ENCODE data around the gene RANBP2. TPM values are rescaled to one million over a fixed set of nuclear protein-coding genes. Genes with fewer than 3 reads are reported as not detected.
"Not testable (repeated sequence)": the region's sequence is repeated elsewhere in the genome, so short reads cannot be mapped to it uniquely, and the experiment has no call there.

Gene RANBP2
- total and polyA plus RNA-seq, 2 donors (not counting 1 experiment from before 2014, with no cell fraction given) = 4.4 to 67.0 TPM

- H3K4me1 ChIP-seq (ENCODE audit: control insufficient read depth in 2 of 2, insufficient read depth in 2 of 2, low read length in 2 of 2); H3K79me2 ChIP-seq (ENCODE audit: control insufficient read depth, insufficient read depth, low read length); H3K9me3 ChIP-seq (ENCODE audit: control extremely low read depth in 1 of 3, control insufficient read depth in 2 of 3, insufficient read depth in 1 of 3, low read length in 2 of 3); H2AFZ ChIP-seq (ENCODE audit: insufficient read depth, low read depth, low read length, poor library complexity, severe bottlenecking); H3K4me2 ChIP-seq (replicated peaks; ENCODE audit: low read depth, low read length, poor library complexity, severe bottlenecking); H3K27me3 Mint-ChIP-seq; H3K4me1 Mint-ChIP-seq; H3K27ac Mint-ChIP-seq; H3K27me3 ChIP-seq (replicated peaks in 1 of 4; ENCODE audit: control extremely low read depth in 1 of 4, control insufficient read depth in 3 of 4, insufficient read depth in 4 of 4, low read length in 3 of 4); ATAC-seq (ENCODE audit: low read depth); H4K20me1 ChIP-seq (ENCODE audit: control insufficient read depth, insufficient read depth, low read length, poor library complexity, severe bottlenecking); intact Hi-C loops (cut with micrococcal nuclease); H3K4me3 ChIP-seq (ENCODE audit: control extremely low read depth in 1 of 5, extremely low read depth in 1 of 5, insufficient read depth in 1 of 5, low read depth in 2 of 5, low read length in 4 of 5); H3K9me3 Mint-ChIP-seq (ENCODE audit: insufficient read depth); CTCF ChIA-PET; H3K4me3 Mint-ChIP-seq; H3K27ac ChIP-seq (ENCODE audit: low read length in 2 of 2); H3K9ac ChIP-seq (ENCODE audit: low read length); DNase-seq; POLR2A ChIA-PET: not testable (repeated sequence)
- 100% methylated on average over 1 of the region's 6 CpGs for WGBS (ENCODE audit: insufficient coverage)
- peaks cover 0 to 15% of the 10 kb centered on the region in 2 experiments for H3K36me3 ChIP-seq (replicated peaks in 1 of 2; ENCODE audit: control extremely low read depth in 1 of 2, control insufficient read depth in 1 of 2, extremely low read depth in 1 of 2, insufficient read depth in 2 of 2, low read length in 1 of 2)
Measured at GRCh38 chr2:108734656-108735055, 15.4 kb downstream of the RANBP2 start.

GRCh38 chr2:108757973-108758372 is 38.7 kb downstream of the RANBP2 start:
- H3K27ac Mint-ChIP-seq; H3K27me3 ChIP-seq (replicated peaks in 1 of 4; ENCODE audit: control extremely low read depth in 1 of 4, control insufficient read depth in 3 of 4, insufficient read depth in 4 of 4, low read length in 3 of 4); H3K9ac ChIP-seq (ENCODE audit: low read length); DNase-seq; H3K4me3 ChIP-seq (ENCODE audit: control extremely low read depth in 1 of 5, extremely low read depth in 1 of 5, insufficient read depth in 1 of 5, low read depth in 2 of 5, low read length in 4 of 5); POLR2A ChIA-PET; H4K20me1 ChIP-seq (ENCODE audit: control insufficient read depth, insufficient read depth, low read length, poor library complexity, severe bottlenecking); H3K27me3 Mint-ChIP-seq; H3K4me3 Mint-ChIP-seq; H3K4me2 ChIP-seq (replicated peaks; ENCODE audit: low read depth, low read length, poor library complexity, severe bottlenecking); ATAC-seq (ENCODE audit: low read depth); H3K4me1 ChIP-seq (ENCODE audit: control insufficient read depth in 2 of 2, insufficient read depth in 2 of 2, low read length in 2 of 2); H2AFZ ChIP-seq (ENCODE audit: insufficient read depth, low read depth, low read length, poor library complexity, severe bottlenecking); H3K4me1 Mint-ChIP-seq; H3K79me2 ChIP-seq (ENCODE audit: control insufficient read depth, insufficient read depth, low read length); H3K27ac ChIP-seq (ENCODE audit: low read length in 2 of 2); H3K9me3 Mint-ChIP-seq (ENCODE audit: insufficient read depth); H3K9me3 ChIP-seq (ENCODE audit: control extremely low read depth in 1 of 3, control insufficient read depth in 2 of 3, insufficient read depth in 1 of 3, low read length in 2 of 3); intact Hi-C loops (cut with micrococcal nuclease); CTCF ChIA-PET: not testable (repeated sequence)
- no CpG with 5 or more reads among the region's 9 CpGs for WGBS (ENCODE audit: insufficient coverage)
- H3K36me3 ChIP-seq (replicated peaks in 1 of 2; ENCODE audit: control extremely low read depth in 1 of 2, control insufficient read depth in 1 of 2, extremely low read depth in 1 of 2, insufficient read depth in 2 of 2, low read length in 1 of 2) = peaks cover 4 to 20% of the 10 kb centered on the region in 2 experiments

- POLR2A ChIA-PET; H3K27me3 Mint-ChIP-seq; H3K9me3 Mint-ChIP-seq (ENCODE audit: insufficient read depth); H3K4me1 ChIP-seq (ENCODE audit: control insufficient read depth in 2 of 2, insufficient read depth in 2 of 2, low read length in 2 of 2); CTCF ChIA-PET; ATAC-seq (ENCODE audit: low read depth); H3K4me3 Mint-ChIP-seq; H4K20me1 ChIP-seq (ENCODE audit: control insufficient read depth, insufficient read depth, low read length, poor library complexity, severe bottlenecking); intact Hi-C loops (cut with micrococcal nuclease); H3K4me2 ChIP-seq (replicated peaks; ENCODE audit: low read depth, low read length, poor library complexity, severe bottlenecking); H3K9ac ChIP-seq (ENCODE audit: low read length); H3K27me3 ChIP-seq (replicated peaks in 1 of 4; ENCODE audit: control extremely low read depth in 1 of 4, control insufficient read depth in 3 of 4, insufficient read depth in 4 of 4, low read length in 3 of 4); DNase-seq; H3K4me3 ChIP-seq (ENCODE audit: control extremely low read depth in 1 of 5, extremely low read depth in 1 of 5, insufficient read depth in 1 of 5, low read depth in 2 of 5, low read length in 4 of 5); H3K27ac Mint-ChIP-seq; H3K27ac ChIP-seq (ENCODE audit: low read length in 2 of 2); H2AFZ ChIP-seq (ENCODE audit: insufficient read depth, low read depth, low read length, poor library complexity, severe bottlenecking); H3K4me1 Mint-ChIP-seq; H3K9me3 ChIP-seq (ENCODE audit: control extremely low read depth in 1 of 3, control insufficient read depth in 2 of 3, insufficient read depth in 1 of 3, low read length in 2 of 3); H3K79me2 ChIP-seq (ENCODE audit: control insufficient read depth, insufficient read depth, low read length): not testable (repeated sequence)
- peaks cover 8 to 39% of the 10 kb centered on the region in 2 experiments for H3K36me3 ChIP-seq (replicated peaks in 1 of 2; ENCODE audit: control extremely low read depth in 1 of 2, control insufficient read depth in 1 of 2, extremely low read depth in 1 of 2, insufficient read depth in 2 of 2, low read length in 1 of 2)
Measured at GRCh38 chr2:108762618-108763017, 43.3 kb downstream of the RANBP2 start.

GRCh38 chr2:108766671-108767070 is 47.4 kb downstream of the RANBP2 start:
- intact Hi-C loops (cut with micrococcal nuclease); DNase-seq; H3K4me3 Mint-ChIP-seq; H3K4me1 ChIP-seq (ENCODE audit: control insufficient read depth in 2 of 2, insufficient read depth in 2 of 2, low read length in 2 of 2); H3K4me1 Mint-ChIP-seq; H3K27me3 ChIP-seq (replicated peaks in 1 of 4; ENCODE audit: control extremely low read depth in 1 of 4, control insufficient read depth in 3 of 4, insufficient read depth in 4 of 4, low read length in 3 of 4); H4K20me1 ChIP-seq (ENCODE audit: control insufficient read depth, insufficient read depth, low read length, poor library complexity, severe bottlenecking); H3K27me3 Mint-ChIP-seq; H3K9me3 ChIP-seq (ENCODE audit: control extremely low read depth in 1 of 3, control insufficient read depth in 2 of 3, insufficient read depth in 1 of 3, low read length in 2 of 3); H3K79me2 ChIP-seq (ENCODE audit: control insufficient read depth, insufficient read depth, low read length); H3K27ac ChIP-seq (ENCODE audit: low read length in 2 of 2); H3K9me3 Mint-ChIP-seq (ENCODE audit: insufficient read depth); H3K4me2 ChIP-seq (replicated peaks; ENCODE audit: low read depth, low read length, poor library complexity, severe bottlenecking); H3K27ac Mint-ChIP-seq; H3K9ac ChIP-seq (ENCODE audit: low read length); CTCF ChIA-PET; POLR2A ChIA-PET; ATAC-seq (ENCODE audit: low read depth); H3K4me3 ChIP-seq (ENCODE audit: control extremely low read depth in 1 of 5, extremely low read depth in 1 of 5, insufficient read depth in 1 of 5, low read depth in 2 of 5, low read length in 4 of 5); H2AFZ ChIP-seq (ENCODE audit: insufficient read depth, low read depth, low read length, poor library complexity, severe bottlenecking): not testable (repeated sequence)
- H3K36me3 ChIP-seq (replicated peaks in 1 of 2; ENCODE audit: control extremely low read depth in 1 of 2, control insufficient read depth in 1 of 2, extremely low read depth in 1 of 2, insufficient read depth in 2 of 2, low read length in 1 of 2) = peaks cover 6 to 43% of the 10 kb centered on the region in 2 experiments
- 92% methylated on average over 4 of the region's 5 CpGs for WGBS (ENCODE audit: insufficient coverage)

Data from B cell (primary cell).